Naive thymus-derived CD8-positive, alpha-beta T cell (primary cell): ENCODE data around the gene PITPNB. TPM values are rescaled to one million over a fixed set of nuclear protein-coding genes. Genes with fewer than 3 reads are reported as not detected.

Experiments used
- ATAC-seq, 2 donors: fragments of 150-1000 bp; cut with Tn5 transposase in 1 of 2; sonication (Bioruptor Pico), chemical (Tn5 transposase) in 1 of 2; 1 replicate in 1 of 2; 2 replicates in 1 of 2; pipeline ENCODE4 v1.10.0; 2021; ENCODE audit warnings: mild to moderate bottlenecking in 2 of 2, moderate library complexity in 2 of 2
- POLR2A ChIA-PET: fragments of 350-600 bp; sonication (Branson Sonifier 250); formaldehyde crosslinking; loops from one replicate; lab custom pipeline; 2021; ENCODE audit warnings: antibody characterized with exemption; lab: Charles Lee
- DNase-seq, 10 donors: peaks; one replicate each; pipeline versions ENCODE4 v3.0.0 to v3.0.0-alpha.2; 2020 to 2022
- H3K27ac Mint-ChIP-seq, 10 donors: one replicate each; pipeline ENCODE4 v1.8.0; 2020 to 2022; ENCODE audit warnings: mild to moderate bottlenecking in 10 of 10, mixed read lengths in 10 of 10, moderate library complexity in 4 of 10, inconsistent platforms in 1 of 10
- H3K27me3 Mint-ChIP-seq, 5 donors: one replicate each; pipeline ENCODE4 v1.8.0; 2021 to 2022; ENCODE audit warnings: mixed read lengths in 5 of 5
- H3K36me3 Mint-ChIP-seq, 3 donors: one replicate each; pipeline ENCODE4 v1.8.0; 2020 to 2022; ENCODE audit warnings: mixed read lengths in 3 of 3, mild to moderate bottlenecking in 2 of 3, inconsistent platforms in 1 of 3
- H3K4me1 Mint-ChIP-seq, 4 donors: one replicate each; pipeline ENCODE4 v1.8.0; 2021 to 2022; ENCODE audit warnings: mixed read lengths in 4 of 4
- H3K4me3 Mint-ChIP-seq, 10 donors: one replicate each; pipeline ENCODE4 v1.8.0; 2020 to 2022; ENCODE audit warnings: mild to moderate bottlenecking in 10 of 10, mixed read lengths in 10 of 10, moderate library complexity in 6 of 10, inconsistent platforms in 1 of 10
- H3K9me3 Mint-ChIP-seq, 9 donors: one replicate each; pipeline ENCODE4 v1.8.0; 2020 to 2022; ENCODE audit warnings: mixed read lengths in 9 of 9, mild to moderate bottlenecking in 3 of 9, inconsistent platforms in 1 of 9, moderate library complexity in 1 of 9
- polyA plus RNA-seq, 3 donors: library from polyadenylated mRNA; unstranded; fragments of 300-500 nt; fragmentation: Illumina TruSeq; gene quantifications; one replicate each; pipeline ENCODE4 v1.2.3, GENCODE V29; 2021
- total RNA-seq, 8 experiments: library from RNA in 2 of 8; stranded (reverse) in 2 of 8; gene quantifications; one replicate each; pipeline ENCODE4 v1.2.3 and lab custom pipeline; 2021 to 2026

PITPNB gene
- total and polyA plus RNA-seq, 5 experiments from 2014 or later = 58.7 to 76.2 (median 59.9) TPM

GRCh38 chr22:27913162-27913741, 5.8 kb downstream of the PITPNB start:
- Mint-ChIP-seq H3K27ac (peak overlapping the region in 4 of 10 donors; percentile 7 to 75 (median 22)), H3K27me3 (no peaks in the 10 kb centered on the region), H3K4me3 (peak overlapping the region in 1 of 10 donors; percentile 27), H3K36me3 (peaks cover 0 to 62% (median 18%) of the 10 kb centered on the region in 3 donors), H3K4me1 (peaks cover 20 to 61% (median 58%) of the 10 kb centered on the region in 4 donors), H3K9me3 (no peaks in the 10 kb centered on the region)
- POLR2A ChIA-PET = no interaction called here
- ATAC-seq = no peak
- no peak for DNase-seq

- Mint-ChIP-seq H3K4me3 (no peak overlapping the region), H3K9me3 (no peaks in the 10 kb centered on the region), H3K4me1 (peaks cover 18 to 54% (median 53%) of the 10 kb centered on the region in 4 donors), H3K27me3 (no peaks in the 10 kb centered on the region), H3K27ac (no peak overlapping the region), H3K36me3 (peaks cover 0 to 73% (median 18%) of the 10 kb centered on the region in 3 donors)
- POLR2A ChIA-PET = no interaction called here
- DNase-seq = no peak
- ATAC-seq = no peak
Observed at GRCh38 chr22:27912101-27912500, 7.0 kb downstream of the PITPNB start.

- no peak overlapping the region for H3K4me3 Mint-ChIP-seq
- ATAC-seq (no peak), DNase-seq (no peak)
- peaks cover 0 to 79% (median 18%) of the 10 kb centered on the region in 3 donors for H3K36me3 Mint-ChIP-seq
- H3K27me3 Mint-ChIP-seq = no peaks in the 10 kb centered on the region
- peaks cover 18 to 54% (median 50%) of the 10 kb centered on the region in 4 donors for H3K4me1 Mint-ChIP-seq
- H3K27ac Mint-ChIP-seq = peak overlapping the region in 1 of 10 donors; percentile 68
- POLR2A ChIA-PET = no interaction called here
- H3K9me3 Mint-ChIP-seq = no peaks in the 10 kb centered on the region
Observed at GRCh38 chr22:27911330-27911729, 7.7 kb downstream of the PITPNB start.

- ATAC-seq (no peak), DNase-seq (no peak)
- peaks cover 11 to 94% (median 32%) of the 10 kb centered on the region in 3 donors for H3K36me3 Mint-ChIP-seq
- POLR2A ChIA-PET = no interaction called here
- no peaks in the 10 kb centered on the region for H3K27me3 Mint-ChIP-seq
- H3K27ac Mint-ChIP-seq = no peak overlapping the region
- H3K4me1 Mint-ChIP-seq = peaks cover 14 to 39% (median 36%) of the 10 kb centered on the region in 4 donors
- no peak overlapping the region for H3K4me3 Mint-ChIP-seq
- H3K9me3 Mint-ChIP-seq = no peaks in the 10 kb centered on the region
Observed at GRCh38 chr22:27906241-27906640, 12.8 kb downstream of the PITPNB start.

GRCh38 chr22:27905653-27906052, 13.4 kb downstream of the PITPNB start:
- POLR2A ChIA-PET = no interaction called here
- Mint-ChIP-seq H3K27me3 (no peaks in the 10 kb centered on the region), H3K27ac (no peak overlapping the region), H3K4me3 (no peak overlapping the region), H3K4me1 (peaks cover 14 to 44% (median 41%) of the 10 kb centered on the region in 4 donors), H3K36me3 (peaks cover 11 to 94% (median 31%) of the 10 kb centered on the region in 3 donors), H3K9me3 (no peaks in the 10 kb centered on the region)
- DNase-seq (no peak), ATAC-seq (no peak)

- H3K36me3 Mint-ChIP-seq = peaks cover 11 to 92% (median 19%) of the 10 kb centered on the region in 3 donors
- ATAC-seq = peak in 1 of 2 donors; percentile 55
- DNase-seq = peak in 2 of 10 donors; percentile 7 to 12
- H3K27me3 Mint-ChIP-seq = no peaks in the 10 kb centered on the region
- H3K27ac Mint-ChIP-seq = peak overlapping the region in 4 of 10 donors; percentile 13 to 33 (median 22)
- peaks cover 14 to 45% (median 41%) of the 10 kb centered on the region in 4 donors for H3K4me1 Mint-ChIP-seq
- H3K4me3 Mint-ChIP-seq = peak overlapping the region in 2 of 10 donors; percentile 15 to 29
- POLR2A ChIA-PET = interaction anchor here (0.7 kb wide), 1 partner anchor 11 kb away, joined by 5 read pairs; no protein-coding TSS in a partner anchor
- H3K9me3 Mint-ChIP-seq = no peaks in the 10 kb centered on the region
Observed at GRCh38 chr22:27903805-27904473, 15.1 kb downstream of the PITPNB start.

GRCh38 chr22:27900153-27900552, 18.9 kb downstream of the PITPNB start:
- Mint-ChIP-seq H3K4me3 (no peak overlapping the region), H3K27me3 (no peaks in the 10 kb centered on the region), H3K36me3 (peaks cover 5 to 92% (median 11%) of the 10 kb centered on the region in 3 donors), H3K9me3 (no peaks in the 10 kb centered on the region), H3K27ac (no peak overlapping the region), H3K4me1 (peaks cover 11 to 28% (median 26%) of the 10 kb centered on the region in 4 donors)
- POLR2A ChIA-PET = no interaction called here
- DNase-seq = no peak
- no peak for ATAC-seq

- no peak overlapping the region for H3K4me3 Mint-ChIP-seq
- peak overlapping the region in 1 of 10 donors; percentile 28 for H3K27ac Mint-ChIP-seq
- no peaks in the 10 kb centered on the region for H3K27me3 Mint-ChIP-seq
- no peaks in the 10 kb centered on the region for H3K9me3 Mint-ChIP-seq
- POLR2A ChIA-PET = interaction anchor here (0.5 to 0.6 kb wide), 2 partner anchors 32 to 1383 kb away, joined by 3 to 4 read pairs; no protein-coding TSS in a partner anchor
- H3K4me1 Mint-ChIP-seq = peaks cover 2 to 20% (median 5%) of the 10 kb centered on the region in 4 donors
- ATAC-seq (no peak), DNase-seq (no peak)
- H3K36me3 Mint-ChIP-seq = peaks cover 7 to 93% (median 12%) of the 10 kb centered on the region in 3 donors
Observed at GRCh38 chr22:27896245-27896644, 22.8 kb downstream of the PITPNB start.

GRCh38 chr22:27895600-27895999, 23.5 kb downstream of the PITPNB start:
- no peak for ATAC-seq
- Mint-ChIP-seq H3K36me3 (peaks cover 7 to 90% (median 12%) of the 10 kb centered on the region in 3 donors), H3K27ac (peak overlapping the region in 1 of 10 donors; percentile 37), H3K27me3 (no peaks in the 10 kb centered on the region), H3K4me1 (peaks cover 0 to 14% (median 3%) of the 10 kb centered on the region in 4 donors), H3K9me3 (no peaks in the 10 kb centered on the region), H3K4me3 (no peak overlapping the region)
- DNase-seq = no peak
- POLR2A ChIA-PET = no interaction called here

- no peak for ATAC-seq
- H3K36me3 Mint-ChIP-seq = peaks cover 7 to 91% (median 8%) of the 10 kb centered on the region in 3 donors
- no peaks in the 10 kb centered on the region for H3K9me3 Mint-ChIP-seq
- H3K27ac Mint-ChIP-seq = peak overlapping the region in 2 of 10 donors; percentile 11 to 32
- POLR2A ChIA-PET = no interaction called here
- H3K4me1 Mint-ChIP-seq = peaks cover 0 to 21% (median 4%) of the 10 kb centered on the region in 4 donors
- no peaks in the 10 kb centered on the region for H3K27me3 Mint-ChIP-seq
- no peak for DNase-seq
- H3K4me3 Mint-ChIP-seq = no peak overlapping the region
Observed at GRCh38 chr22:27892811-27893210, 26.2 kb downstream of the PITPNB start.

GRCh38 chr22:27892064-27892463, 27.0 kb downstream of the PITPNB start:
- Mint-ChIP-seq H3K4me3 (no peak overlapping the region), H3K9me3 (no peaks in the 10 kb centered on the region), H3K27ac (peak overlapping the region in 5 of 10 donors; percentile 1 to 70 (median 27)), H3K36me3 (peaks cover 7 to 89% (median 8%) of the 10 kb centered on the region in 3 donors), H3K27me3 (no peaks in the 10 kb centered on the region), H3K4me1 (peaks cover 0 to 28% (median 5%) of the 10 kb centered on the region in 4 donors)
- ATAC-seq = no peak
- POLR2A ChIA-PET = no interaction called here
- DNase-seq = no peak

GRCh38 chr22:27888310-27888709, 30.7 kb downstream of the PITPNB start:
- POLR2A ChIA-PET = no interaction called here
- DNase-seq (no peak), ATAC-seq (no peak)
- Mint-ChIP-seq H3K36me3 (peaks cover 7 to 79% (median 7%) of the 10 kb centered on the region in 3 donors), H3K4me1 (peaks cover 7 to 28% (median 10%) of the 10 kb centered on the region in 4 donors), H3K9me3 (no peaks in the 10 kb centered on the region), H3K27ac (peak overlapping the region in 8 of 10 donors; percentile 4 to 42 (median 22)), H3K27me3 (no peaks in the 10 kb centered on the region), H3K4me3 (no peak overlapping the region)

- DNase-seq (no peak), ATAC-seq (no peak)
- POLR2A ChIA-PET = no interaction called here
- peaks cover 7 to 23% (median 10%) of the 10 kb centered on the region in 4 donors for H3K4me1 Mint-ChIP-seq
- no peaks in the 10 kb centered on the region for H3K27me3 Mint-ChIP-seq
- H3K9me3 Mint-ChIP-seq = no peaks in the 10 kb centered on the region
- peak overlapping the region in 2 of 10 donors; percentile 5 to 13 for H3K27ac Mint-ChIP-seq
- no peak overlapping the region for H3K4me3 Mint-ChIP-seq
- peaks cover 3 to 71% (median 4%) of the 10 kb centered on the region in 3 donors for H3K36me3 Mint-ChIP-seq
Observed at GRCh38 chr22:27886843-27887151, 32.3 kb downstream of the PITPNB start.
